GM10847 (cell line): ENCODE data around the gene ICAM5.
A peak's percentile ranks its signal among the peaks of the same experiment; 100 is the strongest.

Source experiments
- POLR2A ChIP-seq: IDR thresholded peaks from 2 replicates; pipeline ENCODE4 v1.6.1; 2011; ENCODE audit not compliant: insufficient read length; ENCODE audit errors: extremely low read depth

ICAM5 gene

GRCh38 chr19:10289836-10290356 is at the start of gene ICAM5:
Gene ICAM5 (plus strand): TSS chr19:10289952. CDS start chr19:10290044, 92 bp downstream.
- no peak for TF ChIP-seq POLR2A

- no peak for TF ChIP-seq POLR2A
Observed at GRCh38 chr19:10243606-10244005, 46.1 kb upstream of the ICAM5 start.

- no peak for TF ChIP-seq POLR2A
Observed at GRCh38 chr19:10245189-10245939, 44.4 kb upstream of the ICAM5 start.

- TF ChIP-seq POLR2A: no peak
Observed at GRCh38 chr19:10246511-10246910, 43.2 kb upstream of the ICAM5 start.

- TF ChIP-seq POLR2A: peak; percentile 75
Observed at GRCh38 chr19:10251792-10252694, 37.7 kb upstream of the ICAM5 start, which contains the start of gene MRPL4. Gene MRPL4 (plus strand): TSS chr19:10252214. CDS start chr19:10252254, 40 bp downstream.

- no peak for TF ChIP-seq POLR2A
Observed at GRCh38 chr19:10252707-10253106, 37.0 kb upstream of the ICAM5 start.

- no peak for TF ChIP-seq POLR2A
Observed at GRCh38 chr19:10254244-10254643, 35.5 kb upstream of the ICAM5 start.

- TF ChIP-seq POLR2A: no peak
Observed at GRCh38 chr19:10255358-10255757, 34.4 kb upstream of the ICAM5 start.

GRCh38 chr19:10256551-10256950 is 33.2 kb upstream of the ICAM5 start:
- TF ChIP-seq POLR2A: no peak

GRCh38 chr19:10256970-10257615 is 32.7 kb upstream of the ICAM5 start:
- no peak for TF ChIP-seq POLR2A

GRCh38 chr19:10258080-10258710 is 31.6 kb upstream of the ICAM5 start:
- TF ChIP-seq POLR2A: no peak

- TF ChIP-seq POLR2A: no peak
Observed at GRCh38 chr19:10259162-10259905, 30.4 kb upstream of the ICAM5 start.

GRCh38 chr19:10260141-10260584 is 29.6 kb upstream of the ICAM5 start:
- no peak for TF ChIP-seq POLR2A

GRCh38 chr19:10262771-10263170 is 27.0 kb upstream of the ICAM5 start:
- TF ChIP-seq POLR2A: no peak
